ENCODE results near the gene TTPAL.

The TTPAL gene

GRCh38 chr20:44428174-44429016, 47.3 kb upstream of the TTPAL start:
- no peak overlapping the region for H3K9ac ChIP-seq
- H3K4me3 ChIP-seq (ENCODE audit: low read depth, low read length), result no peak overlapping the region
- no peaks in the 10 kb centered on the region for H3K27me3 ChIP-seq (ENCODE audit: control insufficient read depth, insufficient read depth, low read length)
- H3K27ac ChIP-seq, result no peak overlapping the region
- TF ChIP-seq, protein P1, sequence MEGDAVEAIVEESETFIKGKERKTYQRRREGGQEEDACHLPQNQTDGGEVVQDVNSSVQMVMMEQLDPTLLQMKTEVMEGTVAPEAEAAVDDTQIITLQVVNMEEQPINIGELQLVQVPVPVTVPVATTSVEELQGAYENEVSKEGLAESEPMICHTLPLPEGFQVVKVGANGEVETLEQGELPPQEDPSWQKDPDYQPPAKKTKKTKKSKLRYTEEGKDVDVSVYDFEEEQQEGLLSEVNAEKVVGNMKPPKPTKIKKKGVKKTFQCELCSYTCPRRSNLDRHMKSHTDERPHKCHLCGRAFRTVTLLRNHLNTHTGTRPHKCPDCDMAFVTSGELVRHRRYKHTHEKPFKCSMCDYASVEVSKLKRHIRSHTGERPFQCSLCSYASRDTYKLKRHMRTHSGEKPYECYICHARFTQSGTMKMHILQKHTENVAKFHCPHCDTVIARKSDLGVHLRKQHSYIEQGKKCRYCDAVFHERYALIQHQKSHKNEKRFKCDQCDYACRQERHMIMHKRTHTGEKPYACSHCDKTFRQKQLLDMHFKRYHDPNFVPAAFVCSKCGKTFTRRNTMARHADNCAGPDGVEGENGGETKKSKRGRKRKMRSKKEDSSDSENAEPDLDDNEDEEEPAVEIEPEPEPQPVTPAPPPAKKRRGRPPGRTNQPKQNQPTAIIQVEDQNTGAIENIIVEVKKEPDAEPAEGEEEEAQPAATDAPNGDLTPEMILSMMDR (IDR thresholded peaks at IDR 0.05), result no peak
- no peaks in the 10 kb centered on the region for H3K4me1 ChIP-seq
- no peaks in the 10 kb centered on the region for H3K79me2 ChIP-seq
- H3K36me3 ChIP-seq (ENCODE audit: control insufficient read depth, insufficient read depth, low read length), result no peaks in the 10 kb centered on the region
- no peak overlapping the region for H3K4me2 ChIP-seq (ENCODE audit: low read length)
- H3K9me3 ChIP-seq (ENCODE audit: control insufficient read depth, low read length), result no peaks in the 10 kb centered on the region
- H2AFZ ChIP-seq, result no peak overlapping the region

DNA sequence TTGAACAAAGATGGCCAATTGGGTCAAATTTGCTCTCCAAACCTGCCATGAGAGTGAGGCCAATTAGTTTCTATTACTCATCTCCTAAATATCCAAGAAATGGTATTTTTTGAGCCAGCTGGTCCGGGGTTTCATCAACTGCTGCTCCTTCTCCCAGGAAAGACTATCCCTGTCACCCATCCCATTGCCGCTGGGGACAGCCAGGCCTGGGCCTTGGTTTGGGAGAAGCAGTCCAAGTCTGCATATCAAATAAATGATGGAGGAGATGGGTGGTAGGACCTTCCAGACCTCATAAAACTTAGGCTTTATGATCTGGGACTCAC, 46.7 kb upstream of the TTPAL start:
- Histone ChIP-seq H2AFZ (no peak overlapping the region), H3K9me3 (ENCODE audit: control insufficient read depth, low read length) (no peaks in the 10 kb centered on the region), H3K36me3 (ENCODE audit: control insufficient read depth, insufficient read depth, low read length) (no peaks in the 10 kb centered on the region), H3K9ac (no peak overlapping the region), H3K27ac (no peak overlapping the region), H3K79me2 (no peaks in the 10 kb centered on the region), H3K4me2 (ENCODE audit: low read length) (no peak overlapping the region), H3K4me3 (ENCODE audit: low read depth, low read length) (no peak overlapping the region), H3K4me1 (no peaks in the 10 kb centered on the region), H3K27me3 (ENCODE audit: control insufficient read depth, insufficient read depth, low read length) (no peaks in the 10 kb centered on the region)
- TF ChIP-seq, protein P1 (IDR thresholded peaks at IDR 0.05), result no peak

GRCh38 chr20:44429419-44430269, 46.0 kb upstream of the TTPAL start:
- Histone ChIP-seq H3K4me2 (ENCODE audit: low read length) (no peak overlapping the region), H3K4me3 (ENCODE audit: low read depth, low read length) (no peak overlapping the region), H3K4me1 (no peaks in the 10 kb centered on the region), H3K9me3 (ENCODE audit: control insufficient read depth, low read length) (no peaks in the 10 kb centered on the region), H3K27me3 (ENCODE audit: control insufficient read depth, insufficient read depth, low read length) (no peaks in the 10 kb centered on the region), H3K36me3 (ENCODE audit: control insufficient read depth, insufficient read depth, low read length) (no peaks in the 10 kb centered on the region), H3K79me2 (no peaks in the 10 kb centered on the region), H3K27ac (no peak overlapping the region), H2AFZ (no peak overlapping the region), H3K9ac (no peak overlapping the region)
- TF ChIP-seq, protein P1 (IDR thresholded peaks at IDR 0.05), result no peak

DNA sequence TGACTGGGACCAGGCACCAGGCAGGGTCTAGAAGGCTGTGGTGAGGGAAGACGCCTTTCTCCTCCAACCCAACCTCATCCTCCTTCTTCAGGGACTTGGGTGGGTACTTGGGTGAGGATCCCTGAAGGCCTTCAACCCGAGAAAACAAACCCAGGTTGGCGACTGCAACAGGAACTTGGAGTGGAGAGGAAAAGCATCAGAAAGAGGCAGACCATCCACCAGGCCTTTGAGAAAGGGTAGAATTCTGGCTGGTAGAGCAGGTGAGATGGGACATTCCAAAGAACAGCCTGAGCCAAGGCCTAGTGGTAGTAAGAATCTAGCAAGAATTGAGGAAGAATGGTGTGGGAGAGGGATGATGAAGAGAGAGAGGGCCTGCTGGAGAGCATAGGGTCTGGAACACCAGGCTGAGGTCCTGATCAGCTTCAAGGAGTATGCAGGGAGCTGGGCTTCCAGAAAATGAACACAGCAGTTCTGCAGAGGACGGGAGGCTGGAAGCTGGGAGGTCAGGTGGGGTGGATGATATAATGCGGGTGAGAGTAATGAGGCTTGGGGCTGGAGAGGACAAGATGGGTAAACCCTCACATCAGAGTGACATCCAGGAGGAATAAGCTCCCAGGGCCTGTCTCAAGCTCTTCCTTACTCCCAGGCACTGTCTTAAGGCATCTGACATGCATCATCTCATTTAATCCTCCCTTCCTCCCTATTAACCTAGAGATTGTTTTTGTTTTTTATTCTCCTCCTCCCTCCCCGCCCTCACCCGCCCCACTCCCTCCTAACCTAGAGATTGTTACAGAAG, 45.2 kb upstream of the TTPAL start:
- TF ChIP-seq, protein P1 (IDR thresholded peaks at IDR 0.05), result no peak
- Histone ChIP-seq H3K36me3 (ENCODE audit: control insufficient read depth, insufficient read depth, low read length) (no peaks in the 10 kb centered on the region), H3K4me2 (ENCODE audit: low read length) (no peak overlapping the region), H2AFZ (no peak overlapping the region), H3K9ac (no peak overlapping the region), H3K9me3 (ENCODE audit: control insufficient read depth, low read length) (no peaks in the 10 kb centered on the region), H3K4me3 (ENCODE audit: low read depth, low read length) (no peak overlapping the region), H3K79me2 (no peaks in the 10 kb centered on the region), H3K27me3 (ENCODE audit: control insufficient read depth, insufficient read depth, low read length) (no peaks in the 10 kb centered on the region), H3K4me1 (no peaks in the 10 kb centered on the region), H3K27ac (no peak overlapping the region)

Data from parathyroid adenoma (tissue), 2 donors.